Parathyroid adenoma (tissue), 2 donors: ENCODE measurements around the gene SEMA3A.

Experiments used
- H2AFZ ChIP-seq: fragments of 300-600 bp; sonication (generic); one replicate; pipeline ENCODE4 v1.7.0; 2017; ENCODE audit warnings: antibody characterized with exemption, mild to moderate bottlenecking
- H3K27ac ChIP-seq: fragments of 300-600 bp; sonication (generic); one replicate; pipeline ENCODE4 v1.7.0; 2017
- H3K27me3 ChIP-seq: fragments of 300-600 bp; sonication (generic); one replicate; pipeline ENCODE4 v1.7.0; 2017; ENCODE audit warnings: low read length; ENCODE audit not compliant: control insufficient read depth, insufficient read depth
- H3K36me3 ChIP-seq: fragments of 300-600 bp; sonication (generic); one replicate; pipeline ENCODE4 v1.7.0; 2017; ENCODE audit warnings: low read length; ENCODE audit not compliant: control insufficient read depth, insufficient read depth
- H3K4me1 ChIP-seq: fragments of 300-600 bp; sonication (generic); one replicate; pipeline ENCODE4 v1.7.0; 2017; ENCODE audit warnings: control low read depth
- H3K4me2 ChIP-seq: fragments of 300-600 bp; sonication (generic); one replicate; pipeline ENCODE4 v1.7.0; 2017; ENCODE audit warnings: low read length
- H3K4me3 ChIP-seq: fragments of 300-600 bp; sonication (generic); one replicate; pipeline ENCODE4 v1.7.0; 2017; ENCODE audit warnings: low read depth, low read length
- H3K79me2 ChIP-seq: fragments of 300-600 bp; sonication (generic); one replicate; pipeline ENCODE4 v1.7.0; 2017; ENCODE audit warnings: control low read depth
- H3K9ac ChIP-seq: fragments of 300-600 bp; sonication (generic); one replicate; pipeline ENCODE4 v1.7.0; 2017; ENCODE audit warnings: mild to moderate bottlenecking
- H3K9me3 ChIP-seq: fragments of 300-600 bp; sonication (generic); one replicate; pipeline ENCODE4 v1.7.0; 2017; ENCODE audit warnings: low read length; ENCODE audit not compliant: control insufficient read depth
- TF ChIP-seq, protein P1 (sequence below): fragments of 300-600 bp; sonication (generic); IDR thresholded peaks from one replicate; pipeline ENCODE4 v1.7.0; 2017; ENCODE audit warnings: antibody characterized with exemption, mild to moderate bottlenecking
- donor health status: primary hyperparathyroidism.

SEMA3A gene

GRCh38 chr7:84088802-84089201, 105.8 kb downstream of the SEMA3A start:
- no peaks in the 10 kb centered on the region for H3K36me3 ChIP-seq
- no peaks in the 10 kb centered on the region for H3K27me3 ChIP-seq
- H3K4me3 ChIP-seq, result no peak overlapping the region
- no peak overlapping the region for H3K9ac ChIP-seq
- no peak overlapping the region for H2AFZ ChIP-seq
- TF ChIP-seq, protein P1, sequence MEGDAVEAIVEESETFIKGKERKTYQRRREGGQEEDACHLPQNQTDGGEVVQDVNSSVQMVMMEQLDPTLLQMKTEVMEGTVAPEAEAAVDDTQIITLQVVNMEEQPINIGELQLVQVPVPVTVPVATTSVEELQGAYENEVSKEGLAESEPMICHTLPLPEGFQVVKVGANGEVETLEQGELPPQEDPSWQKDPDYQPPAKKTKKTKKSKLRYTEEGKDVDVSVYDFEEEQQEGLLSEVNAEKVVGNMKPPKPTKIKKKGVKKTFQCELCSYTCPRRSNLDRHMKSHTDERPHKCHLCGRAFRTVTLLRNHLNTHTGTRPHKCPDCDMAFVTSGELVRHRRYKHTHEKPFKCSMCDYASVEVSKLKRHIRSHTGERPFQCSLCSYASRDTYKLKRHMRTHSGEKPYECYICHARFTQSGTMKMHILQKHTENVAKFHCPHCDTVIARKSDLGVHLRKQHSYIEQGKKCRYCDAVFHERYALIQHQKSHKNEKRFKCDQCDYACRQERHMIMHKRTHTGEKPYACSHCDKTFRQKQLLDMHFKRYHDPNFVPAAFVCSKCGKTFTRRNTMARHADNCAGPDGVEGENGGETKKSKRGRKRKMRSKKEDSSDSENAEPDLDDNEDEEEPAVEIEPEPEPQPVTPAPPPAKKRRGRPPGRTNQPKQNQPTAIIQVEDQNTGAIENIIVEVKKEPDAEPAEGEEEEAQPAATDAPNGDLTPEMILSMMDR, result no peak
- H3K79me2 ChIP-seq, result no peaks in the 10 kb centered on the region
- no peaks in the 10 kb centered on the region for H3K9me3 ChIP-seq
- H3K27ac ChIP-seq, result no peak overlapping the region
- no peaks in the 10 kb centered on the region for H3K4me1 ChIP-seq
- no peak overlapping the region for H3K4me2 ChIP-seq

DNA sequence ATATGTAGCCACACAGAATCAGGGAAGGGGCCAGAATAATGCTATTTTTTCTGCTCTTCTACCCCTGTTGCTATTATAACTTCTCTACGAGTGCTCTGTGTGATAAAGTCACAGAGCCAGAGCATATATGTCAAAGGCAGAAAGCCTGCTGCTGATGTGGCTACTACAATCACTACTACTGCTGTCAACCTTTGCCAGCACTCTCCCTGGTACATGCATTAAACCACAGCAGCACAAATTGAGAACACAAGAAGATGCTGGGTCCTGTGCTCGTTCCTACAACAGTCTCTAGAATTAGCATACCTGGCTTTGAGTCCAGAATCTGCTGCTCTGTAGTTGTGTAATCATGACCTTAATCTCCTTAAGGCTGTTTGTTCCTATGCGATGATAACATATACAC, 108.6 kb downstream of the SEMA3A start:
- H3K9ac ChIP-seq, result no peak overlapping the region
- no peaks in the 10 kb centered on the region for H3K36me3 ChIP-seq
- H3K4me1 ChIP-seq, result no peaks in the 10 kb centered on the region
- H3K27ac ChIP-seq, result no peak overlapping the region
- H3K9me3 ChIP-seq, result no peaks in the 10 kb centered on the region
- H3K27me3 ChIP-seq, result no peaks in the 10 kb centered on the region
- H2AFZ ChIP-seq, result no peak overlapping the region
- H3K4me3 ChIP-seq, result no peak overlapping the region
- TF ChIP-seq, protein P1, result no peak
- H3K79me2 ChIP-seq, result no peaks in the 10 kb centered on the region
- H3K4me2 ChIP-seq, result no peak overlapping the region

DNA sequence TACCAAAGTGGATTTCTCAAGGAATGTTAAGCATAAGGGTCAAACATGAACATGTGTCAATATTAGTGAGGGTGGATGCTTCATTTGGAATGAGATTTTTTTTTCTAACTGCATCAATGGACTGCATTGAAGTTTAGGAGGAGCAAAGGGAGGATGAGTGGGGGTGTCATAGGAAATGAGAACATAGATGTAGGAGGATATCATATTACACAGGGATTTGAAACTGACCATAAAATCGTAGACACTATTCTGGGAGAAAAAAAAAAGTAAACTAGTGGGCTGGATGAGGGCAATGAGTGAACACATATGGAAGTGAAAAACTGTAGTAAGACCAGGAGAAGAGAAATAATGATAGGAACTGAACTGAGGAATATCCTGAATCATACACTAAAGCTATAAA, 109.4 kb downstream of the SEMA3A start:
- Histone ChIP-seq H3K4me3 (no peak overlapping the region), H3K4me1 (no peaks in the 10 kb centered on the region), H3K79me2 (no peaks in the 10 kb centered on the region), H3K9ac (no peak overlapping the region), H3K27ac (no peak overlapping the region), H3K9me3 (no peaks in the 10 kb centered on the region), H3K27me3 (no peaks in the 10 kb centered on the region), H3K4me2 (no peak overlapping the region), H2AFZ (no peak overlapping the region), H3K36me3 (no peaks in the 10 kb centered on the region)
- TF ChIP-seq, protein P1, result no peak

DNA sequence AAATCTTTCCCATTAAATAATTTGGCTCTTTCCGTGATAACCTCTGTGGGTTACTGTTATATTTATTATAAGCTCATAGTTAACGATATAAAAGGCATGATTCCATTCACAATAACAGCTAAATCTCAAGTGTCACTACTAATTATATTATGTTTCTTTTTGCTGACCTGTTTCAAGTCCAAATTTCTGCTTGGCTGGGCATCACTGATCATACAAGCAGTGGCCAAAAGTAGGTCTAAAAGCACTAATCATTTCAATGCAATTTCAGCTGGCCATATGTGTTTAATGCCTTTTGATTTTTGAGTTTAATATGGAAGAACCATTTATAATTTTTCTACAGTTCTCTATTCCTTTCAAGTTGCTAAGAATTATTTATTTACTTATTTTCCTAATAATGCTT, 110.7 kb downstream of the SEMA3A start:
- Histone ChIP-seq H3K9ac (no peak overlapping the region), H3K4me1 (no peaks in the 10 kb centered on the region), H3K9me3 (no peaks in the 10 kb centered on the region), H3K27me3 (no peaks in the 10 kb centered on the region), H3K4me3 (no peak overlapping the region), H3K36me3 (no peaks in the 10 kb centered on the region), H3K79me2 (no peaks in the 10 kb centered on the region), H3K27ac (no peak overlapping the region), H2AFZ (no peak overlapping the region), H3K4me2 (no peak overlapping the region)
- TF ChIP-seq, protein P1, result no peak

GRCh38 chr7:84081973-84082522, 112.5 kb downstream of the SEMA3A start:
- Histone ChIP-seq H3K9me3 (no peaks in the 10 kb centered on the region), H3K4me3 (no peak overlapping the region), H3K36me3 (no peaks in the 10 kb centered on the region), H3K4me1 (no peaks in the 10 kb centered on the region), H3K79me2 (no peaks in the 10 kb centered on the region), H3K9ac (no peak overlapping the region), H3K4me2 (no peak overlapping the region), H3K27ac (no peak overlapping the region), H3K27me3 (no peaks in the 10 kb centered on the region), H2AFZ (no peak overlapping the region)
- TF ChIP-seq, protein P1, result no peak
